ENCODE results near the gene CHST7.

Gene CHST7

DNA sequence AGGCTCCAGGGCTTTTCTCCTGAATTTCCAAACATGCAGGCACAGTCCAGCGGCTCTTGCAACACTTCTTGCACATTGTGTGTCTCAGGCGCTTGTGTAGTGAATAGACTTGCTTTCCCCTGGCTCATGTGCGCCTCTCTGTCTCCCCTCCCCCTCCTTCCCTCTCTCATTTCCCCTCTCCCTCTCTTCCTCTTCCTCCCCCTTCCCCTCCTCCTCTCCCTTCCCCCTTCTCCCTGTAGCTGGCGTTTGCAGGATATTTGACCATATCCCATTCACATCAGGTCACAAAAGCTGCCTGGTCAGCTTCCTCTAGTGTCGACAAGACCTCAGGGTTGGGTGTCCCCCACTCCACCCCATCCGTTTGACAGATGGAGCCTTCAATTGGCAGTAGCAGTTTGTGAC lies 2.4 kb downstream of the CHST7 start:
- peaks cover 52% of the 10 kb centered on the region for H3K9me3 Mint-ChIP-seq
- H3K27me3 Mint-ChIP-seq (ENCODE audit: low read depth, poor library complexity) = peaks cover 15% of the 10 kb centered on the region
- H3K36me3 Mint-ChIP-seq (ENCODE audit: low read depth) = no peaks in the 10 kb centered on the region
- peak overlapping the region; percentile 73 for H3K4me3 Mint-ChIP-seq
- DNase-seq = peak; percentile 7
- no peak overlapping the region for H3K27ac Mint-ChIP-seq
- no peak for TF ChIP-seq CTCF (IDR thresholded peaks at IDR 0.05)
- peaks cover 22% of the 10 kb centered on the region for H3K4me1 Mint-ChIP-seq

- H3K36me3 Mint-ChIP-seq (ENCODE audit: low read depth) = no peaks in the 10 kb centered on the region
- peaks cover 22% of the 10 kb centered on the region for H3K4me1 Mint-ChIP-seq
- peak overlapping the region; percentile 73 for H3K4me3 Mint-ChIP-seq
- H3K9me3 Mint-ChIP-seq = peaks cover 48% of the 10 kb centered on the region
- TF ChIP-seq CTCF (IDR thresholded peaks at IDR 0.05) = no peak
- H3K27me3 Mint-ChIP-seq (ENCODE audit: low read depth, poor library complexity) = peaks cover 15% of the 10 kb centered on the region
- no peak for DNase-seq
- no peak overlapping the region for H3K27ac Mint-ChIP-seq
Observed at GRCh38 chrX:46576458-46576857, 2.9 kb downstream of the CHST7 start.

DNA sequence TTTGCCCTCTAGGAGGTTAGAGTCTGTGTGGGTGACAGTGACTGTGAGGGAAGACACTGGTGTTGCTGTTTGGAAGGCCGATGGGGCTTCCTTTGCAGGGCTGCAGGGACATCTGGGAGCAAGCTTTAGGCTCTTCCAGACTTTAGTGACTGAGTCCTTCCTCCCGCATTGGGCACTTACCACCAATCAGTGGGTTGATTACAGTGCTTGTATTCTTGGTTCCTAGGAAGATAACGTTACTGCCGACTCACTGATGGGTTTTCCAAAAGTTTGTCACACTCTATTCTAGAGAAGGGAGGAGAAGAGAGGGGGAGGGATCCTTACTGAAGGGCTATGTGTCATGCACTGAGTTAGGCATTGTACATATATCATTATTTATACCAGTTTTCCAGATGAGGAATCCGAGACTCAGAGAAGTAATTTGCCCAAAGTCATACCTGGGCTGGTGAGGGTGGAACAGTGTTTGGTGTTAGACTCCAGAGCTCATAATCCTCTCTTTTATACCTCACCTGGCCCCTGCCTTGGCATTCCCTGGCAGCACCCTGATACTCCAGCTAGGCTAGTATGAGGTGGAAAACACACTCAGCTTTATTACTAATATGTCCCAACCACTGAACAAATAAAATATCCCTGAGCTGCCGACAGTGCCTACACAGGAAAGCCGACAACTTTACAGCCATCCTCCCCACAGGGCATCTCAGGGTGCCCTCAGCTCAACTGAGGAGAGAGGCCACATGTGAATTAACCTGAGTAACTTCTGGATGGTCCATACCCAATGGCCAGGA lies 3.8 kb downstream of the CHST7 start:
- DNase-seq = no peak

GRCh38 chrX:46579250-46579649 lies 5.7 kb downstream of the CHST7 start:
- H3K9me3 Mint-ChIP-seq = peaks cover 51% of the 10 kb centered on the region
- no peak for TF ChIP-seq CTCF (IDR thresholded peaks at IDR 0.05)
- H3K27me3 Mint-ChIP-seq (ENCODE audit: low read depth, poor library complexity) = peaks cover 10% of the 10 kb centered on the region
- H3K4me3 Mint-ChIP-seq = no peak overlapping the region
- no peak overlapping the region for H3K27ac Mint-ChIP-seq
- H3K36me3 Mint-ChIP-seq (ENCODE audit: low read depth) = no peaks in the 10 kb centered on the region
- peaks cover 22% of the 10 kb centered on the region for H3K4me1 Mint-ChIP-seq
- no peak for DNase-seq

More for the DNA sequence above, 3.8 kb downstream of the CHST7 start:
- no peak for TF ChIP-seq CTCF (IDR thresholded peaks at IDR 0.05)
- Mint-ChIP-seq H3K4me1 (peaks cover 22% of the 10 kb centered on the region), H3K27ac (no peak overlapping the region), H3K27me3 (ENCODE audit: low read depth, poor library complexity) (peaks cover 12% of the 10 kb centered on the region), H3K9me3 (peaks cover 48% of the 10 kb centered on the region), H3K36me3 (ENCODE audit: low read depth) (no peaks in the 10 kb centered on the region), H3K4me3 (peak overlapping the region; percentile 28)

GRCh38 chrX:46580613-46581012 lies 7.0 kb downstream of the CHST7 start:
- no peak for TF ChIP-seq CTCF (IDR thresholded peaks at IDR 0.05)
- H3K27ac Mint-ChIP-seq = no peak overlapping the region
- H3K4me1 Mint-ChIP-seq = peaks cover 18% of the 10 kb centered on the region
- peaks cover 51% of the 10 kb centered on the region for H3K9me3 Mint-ChIP-seq
- DNase-seq = no peak
- no peak overlapping the region for H3K4me3 Mint-ChIP-seq
- peaks cover 7% of the 10 kb centered on the region for H3K27me3 Mint-ChIP-seq (ENCODE audit: low read depth, poor library complexity)
- H3K36me3 Mint-ChIP-seq (ENCODE audit: low read depth) = no peaks in the 10 kb centered on the region

GRCh38 chrX:46582325-46582724 lies 8.8 kb downstream of the CHST7 start:
- Mint-ChIP-seq H3K4me3 (no peak overlapping the region), H3K4me1 (peaks cover 6% of the 10 kb centered on the region), H3K27me3 (ENCODE audit: low read depth, poor library complexity) (peaks cover 7% of the 10 kb centered on the region), H3K36me3 (ENCODE audit: low read depth) (no peaks in the 10 kb centered on the region), H3K9me3 (peaks cover 50% of the 10 kb centered on the region), H3K27ac (no peak overlapping the region)
- TF ChIP-seq CTCF (IDR thresholded peaks at IDR 0.05) = no peak
- DNase-seq = no peak

All from nephron progenitor cell (in vitro differentiated cells).